ENCODE measurements around the gene PTPRN2. TPM values are rescaled to one million over a fixed set of nuclear protein-coding genes. Genes with fewer than 3 reads are reported as not detected.

The PTPRN2 gene
- total and polyA plus RNA-seq, 9 of the 15 experiments (the other 6 are each of a cell fraction or from before 2014, with no cell fraction given) = not detected

DNA sequence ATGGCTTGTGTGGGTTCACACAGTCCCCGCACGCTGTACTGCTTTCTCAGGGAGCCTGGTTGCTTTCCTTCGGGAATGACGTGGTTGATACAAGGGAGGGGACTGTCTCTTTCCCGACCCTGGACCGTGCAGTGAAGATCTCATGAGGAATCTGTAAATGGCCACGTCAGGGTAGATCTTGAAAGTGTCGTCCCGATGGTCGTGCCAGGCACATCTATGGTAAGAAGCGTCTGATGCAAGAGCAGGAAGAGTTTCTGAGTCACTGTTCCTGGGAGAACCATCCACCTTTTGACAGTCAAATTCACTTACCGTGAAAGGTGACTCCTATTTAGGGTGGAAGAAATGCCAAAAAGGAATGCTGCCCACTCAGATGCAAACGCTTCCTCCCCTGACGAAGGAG, 500.4 kb downstream of the PTPRN2 start:
- Histone ChIP-seq H3K4me2 (ENCODE audit: insufficient read depth, low read length) (no peak overlapping the region), H4K20me1 (replicated peaks; ENCODE audit: control insufficient read depth, insufficient read depth, low read length) (no peaks in the 10 kb centered on the region), H2AFZ (ENCODE audit: low read depth, low read length) (no peak overlapping the region), H3K36me3 (ENCODE audit: control insufficient read depth, insufficient read depth, low read length) (no peaks in the 10 kb centered on the region), H3K79me2 (ENCODE audit: control insufficient read depth, insufficient read depth, low read length) (no peaks in the 10 kb centered on the region), H3K27ac (ENCODE audit: extremely low read depth, low read depth, low read length) (no peak overlapping the region), H3K4me1 (replicated peaks in 1 of 2; ENCODE audit: control insufficient read depth in 2 of 2, insufficient read depth in 2 of 2, low read length in 2 of 2) (no peaks in the 10 kb centered on the region), H3K9ac (ENCODE audit: insufficient read depth in 1 of 2, low read depth in 2 of 2, low read length in 2 of 2) (no peak overlapping the region), H3K4me3 (no peak overlapping the region), H3K9me1 (ENCODE audit: control insufficient read depth, insufficient read depth, low read length) (no peaks in the 10 kb centered on the region), H3K27me3 (ENCODE audit: control insufficient read depth in 2 of 2, insufficient read depth in 2 of 2, low read length in 2 of 2) (peaks cover 0 to 17% of the 10 kb centered on the region in 2 experiments; a peak in 1 of 5 replicates), H3K9me3 (replicated peaks; ENCODE audit: control insufficient read depth, insufficient read depth, low read depth, low read length) (no peaks in the 10 kb centered on the region)
- DNase-seq (ENCODE audit: extremely low read depth in 1 of 4, low spot score in 3 of 4) = no peak
- ChIA-PET CTCF (ENCODE audit: low intra/inter-chr PET ratio) (no interaction called here), POLR2A (no interaction called here)
- ATAC-seq = no peak
- in situ Hi-C loops (cut with MboI) (no loop called here), intact Hi-C loops (cut with micrococcal nuclease) (no loop called here)
- WGBS (ENCODE audit: insufficient coverage, low coverage, missing lambda C conversion rate) = 3% methylated on average over 14 of the region's 14 CpGs
- no TSS peak for BruUV-seq (replicated peaks)
- FAIRE-seq = no peak
- TF ChIP-seq ZNF146 (CRISPR knock-in tag; IDR thresholded peaks at IDR 0.05; ENCODE audit: unreplicated experiment) (no peak), BACH1 (tag; IDR thresholded peaks at IDR 0.05) (no peak), CXXC5 (CRISPR knock-in tag; IDR thresholded peaks at IDR 0.05) (no peak), STAT5B (CRISPR knock-in tag; IDR thresholded peaks at IDR 0.05) (no peak), KDM2B (CRISPR knock-in tag; IDR thresholded peaks at IDR 0.05) (no peak), ZNF324 (CRISPR knock-in tag; IDR thresholded peaks at IDR 0.05) (no peak)
- TF ChIP-seq, protein P1, sequence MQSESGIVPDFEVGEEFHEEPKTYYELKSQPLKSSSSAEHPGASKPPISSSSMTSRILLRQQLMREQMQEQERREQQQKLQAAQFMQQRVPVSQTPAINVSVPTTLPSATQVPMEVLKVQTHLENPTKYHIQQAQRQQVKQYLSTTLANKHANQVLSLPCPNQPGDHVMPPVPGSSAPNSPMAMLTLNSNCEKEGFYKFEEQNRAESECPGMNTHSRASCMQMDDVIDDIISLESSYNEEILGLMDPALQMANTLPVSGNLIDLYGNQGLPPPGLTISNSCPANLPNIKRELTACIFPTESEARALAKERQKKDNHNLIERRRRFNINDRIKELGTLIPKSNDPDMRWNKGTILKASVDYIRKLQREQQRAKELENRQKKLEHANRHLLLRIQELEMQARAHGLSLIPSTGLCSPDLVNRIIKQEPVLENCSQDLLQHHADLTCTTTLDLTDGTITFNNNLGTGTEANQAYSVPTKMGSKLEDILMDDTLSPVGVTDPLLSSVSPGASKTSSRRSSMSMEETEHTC (IDR thresholded peaks at IDR 0.05) = no peak
